HG03378 (cell line): ENCODE data around the gene MAD1L1.

Source experiments
- ATAC-seq: cut with Tn5 transposase; IDR thresholded peaks from one replicate; pipeline ENCODE4 v1.9.1; 2021; ENCODE audit warnings: mild to moderate bottlenecking, moderate library complexity; ENCODE audit not compliant: unreplicated experiment

The MAD1L1 gene

DNA sequence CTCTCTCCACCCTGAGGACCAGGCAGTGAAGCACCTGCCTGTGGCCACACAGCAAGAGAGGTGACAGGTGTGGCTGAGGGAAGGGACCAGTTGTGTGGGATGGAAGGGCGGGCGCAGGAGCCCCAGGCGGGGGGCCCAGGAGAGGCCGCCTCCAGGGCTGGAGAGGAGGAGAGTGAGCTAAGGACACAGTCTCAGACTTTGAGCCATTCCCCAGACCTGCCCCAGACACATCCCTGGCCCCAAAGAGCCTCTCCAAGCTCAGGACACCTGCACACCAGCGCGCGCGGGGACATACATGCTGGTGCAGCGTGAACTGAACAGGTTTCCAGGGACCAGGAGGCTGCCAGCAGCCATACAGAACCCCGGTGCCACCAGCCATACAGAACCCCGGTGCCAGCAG lies 237.3 kb downstream of the MAD1L1 start:
- no peak for ATAC-seq

DNA sequence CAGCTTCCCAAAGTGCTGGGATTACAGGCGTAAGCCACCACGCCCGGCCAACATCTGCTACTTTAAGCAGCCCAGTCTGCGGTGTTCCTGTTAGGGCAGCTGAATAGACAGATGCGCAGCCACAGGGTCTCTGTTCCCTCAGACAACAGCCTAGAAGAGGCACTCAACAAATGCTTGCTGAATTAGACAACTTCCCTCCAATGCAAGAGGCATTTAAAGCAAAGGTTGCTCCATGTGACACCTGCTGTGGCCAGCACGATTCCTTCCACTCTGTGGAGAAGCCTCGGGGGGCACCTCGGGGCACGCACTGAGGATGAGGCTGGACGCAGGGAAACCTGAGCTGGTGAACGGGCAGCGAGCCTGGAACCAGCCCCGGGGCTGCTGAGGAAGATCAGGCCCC lies 237.8 kb downstream of the MAD1L1 start:
- ATAC-seq = no peak

DNA sequence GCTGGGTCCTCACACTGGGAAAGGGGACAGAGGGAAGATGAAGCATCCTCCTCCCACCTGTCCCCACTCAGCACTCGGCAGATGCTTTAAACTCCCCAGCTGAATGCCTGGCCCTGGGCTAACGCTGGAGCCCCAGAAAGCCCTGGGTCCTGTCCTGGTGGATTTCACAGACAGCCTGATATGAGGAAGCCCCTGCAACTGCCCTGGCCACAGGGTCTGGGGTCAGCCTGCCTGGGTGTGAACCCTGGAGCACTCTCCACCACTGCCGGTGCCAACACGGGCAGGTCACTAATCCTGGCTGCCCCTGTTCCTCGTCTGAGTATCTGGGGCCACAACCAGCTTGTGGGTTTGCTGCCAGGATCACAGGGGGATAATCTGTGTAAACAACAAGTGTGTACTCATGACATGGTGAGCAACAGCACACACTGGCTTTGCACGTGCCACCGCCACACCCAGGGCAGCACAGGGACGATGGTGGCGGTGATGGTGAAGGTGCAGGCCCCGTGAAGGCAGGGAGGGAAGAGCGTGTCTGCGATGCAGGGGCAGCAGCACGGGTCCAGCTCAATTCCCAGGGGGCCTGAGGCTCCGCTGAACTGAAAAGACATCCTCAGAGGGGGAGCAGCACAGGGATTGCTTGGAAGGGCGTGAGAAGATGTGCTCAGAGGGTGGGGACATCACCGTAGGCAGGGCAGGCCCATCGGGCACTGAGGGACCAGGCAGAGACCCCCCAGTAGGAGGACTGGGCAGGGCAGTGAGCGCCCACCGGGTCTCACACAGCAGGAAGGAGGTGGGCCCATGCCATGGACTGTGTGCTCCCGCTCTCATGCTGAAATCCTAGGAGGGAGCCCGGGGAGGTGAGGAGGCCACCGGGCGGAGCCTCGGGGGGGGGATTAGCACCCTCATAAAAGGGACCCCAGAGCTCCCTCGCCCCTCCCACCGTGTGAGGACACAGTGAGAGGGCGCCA lies 238.7 kb downstream of the MAD1L1 start:
- ATAC-seq = no peak

DNA sequence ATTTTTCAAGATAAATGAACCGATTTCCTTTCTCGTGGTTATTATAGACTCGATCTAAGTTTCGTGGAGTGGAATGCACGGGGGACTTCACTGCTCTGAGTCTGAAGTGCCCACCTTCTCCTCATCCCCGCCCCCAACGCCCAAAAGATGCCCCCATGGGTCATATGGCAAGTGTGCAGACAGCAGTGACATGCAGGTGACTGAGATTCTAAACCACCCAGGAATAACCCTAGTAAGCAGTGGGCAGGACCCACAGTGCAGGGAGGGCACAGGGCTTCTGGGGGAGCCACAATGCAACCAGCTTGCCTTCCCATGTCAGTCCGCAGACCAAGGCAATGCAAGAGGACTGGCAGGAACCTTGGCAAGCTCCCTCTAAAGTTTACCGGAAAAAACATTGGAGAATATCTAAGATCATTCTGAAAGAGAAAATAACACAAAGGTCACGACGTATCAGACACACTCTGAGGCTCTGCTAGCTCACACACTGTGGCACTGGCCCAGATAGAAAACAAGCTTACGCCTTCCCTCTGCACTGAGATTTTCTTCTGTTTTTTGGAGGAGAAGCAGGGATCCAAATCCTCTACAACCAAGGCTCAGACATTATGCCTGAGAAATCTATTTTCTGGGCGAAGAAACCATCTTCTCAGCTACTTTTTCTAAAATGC lies 239.6 kb downstream of the MAD1L1 start:
- ATAC-seq = no peak

DNA sequence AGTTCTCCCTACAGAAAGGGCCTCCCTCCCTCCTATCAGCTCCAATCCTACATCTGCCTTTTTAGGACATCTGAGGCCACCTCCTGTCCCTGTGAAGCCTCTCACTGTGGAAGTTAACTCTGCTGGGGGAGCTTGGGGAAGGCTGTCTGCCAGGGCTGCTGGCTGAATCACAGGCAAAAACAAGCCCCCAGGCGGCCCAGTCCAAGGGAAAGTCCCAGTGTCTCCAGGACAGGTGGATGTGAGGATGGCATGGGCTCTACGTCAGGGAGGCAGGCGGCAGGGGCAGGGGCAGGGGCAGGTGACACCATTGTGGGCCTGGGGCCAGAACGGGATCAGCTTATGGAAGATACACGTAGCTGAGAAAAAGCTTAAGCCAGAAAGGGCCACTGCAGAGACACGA lies 240.2 kb downstream of the MAD1L1 start:
- no peak for ATAC-seq

DNA sequence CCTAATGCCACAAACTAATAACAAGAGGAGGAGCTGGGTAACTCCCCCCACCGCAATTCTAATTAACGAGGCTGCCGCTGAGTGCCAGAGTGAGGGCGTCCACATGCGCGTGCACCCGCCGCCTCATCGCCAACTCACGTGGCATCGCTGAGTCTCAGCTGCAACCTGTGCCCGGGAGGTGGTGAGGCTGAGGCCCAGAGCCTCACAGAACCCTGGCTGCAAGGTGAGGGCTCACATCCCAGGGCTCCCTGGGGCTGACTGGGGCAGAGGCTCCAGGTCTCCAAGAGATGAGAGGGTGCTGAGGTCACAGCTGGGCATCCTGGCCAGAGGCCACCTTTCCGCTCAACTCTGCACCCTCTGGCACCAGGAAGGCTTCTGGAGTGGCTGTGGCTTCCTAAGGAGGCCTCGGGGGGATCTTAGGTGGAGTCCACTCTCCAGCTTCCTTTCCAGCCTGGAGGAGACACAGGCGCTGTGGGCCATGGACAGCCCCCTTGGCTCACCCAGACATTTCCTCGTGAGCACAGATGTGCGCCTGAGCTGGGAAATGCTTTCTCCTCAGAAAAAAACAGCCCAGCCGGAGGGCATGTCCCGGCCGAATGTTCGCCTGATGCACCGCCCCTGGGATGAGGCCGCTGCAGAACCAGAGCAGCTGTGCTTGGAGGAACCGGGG lies 242.6 kb downstream of the MAD1L1 start:
- no peak for ATAC-seq

DNA sequence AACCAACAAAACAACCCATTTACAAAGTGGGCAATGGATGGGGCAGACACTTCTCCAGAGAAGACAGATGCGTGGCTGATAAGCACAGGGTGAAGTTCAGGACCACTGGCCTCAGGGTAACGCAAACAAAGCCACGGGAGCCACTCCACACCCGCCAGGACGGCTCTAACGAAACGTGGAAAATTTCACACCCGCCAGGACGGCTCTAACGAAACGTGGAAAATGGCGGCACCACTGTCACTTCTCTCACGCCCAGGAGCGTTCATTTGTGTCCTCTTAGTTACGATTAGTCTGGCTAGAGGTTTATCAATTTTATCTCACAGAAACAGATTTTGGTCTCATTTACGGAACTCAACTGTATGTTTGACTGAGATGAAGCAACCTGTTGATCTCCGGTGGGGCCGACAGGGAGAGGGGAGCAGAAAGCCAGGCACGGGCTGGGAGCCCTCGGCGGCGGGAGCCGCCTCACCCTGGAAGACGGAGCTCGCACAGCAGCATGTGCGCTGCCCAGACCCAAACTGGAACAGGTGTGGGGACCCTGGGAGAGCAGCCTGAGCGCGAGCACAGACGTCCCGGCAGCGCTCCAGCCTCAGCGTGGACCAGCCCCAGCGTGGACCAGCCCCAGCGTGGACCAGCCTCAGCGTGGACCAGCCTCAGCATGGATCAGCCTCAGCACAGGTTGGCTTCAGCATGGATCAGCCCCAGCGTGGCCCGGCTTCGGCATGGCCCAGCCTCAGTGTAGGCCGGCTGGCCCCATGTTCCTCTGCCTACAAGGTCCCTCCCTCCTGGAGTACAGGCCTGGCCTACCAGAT lies 243.5 kb downstream of the MAD1L1 start:
- no peak for ATAC-seq

DNA sequence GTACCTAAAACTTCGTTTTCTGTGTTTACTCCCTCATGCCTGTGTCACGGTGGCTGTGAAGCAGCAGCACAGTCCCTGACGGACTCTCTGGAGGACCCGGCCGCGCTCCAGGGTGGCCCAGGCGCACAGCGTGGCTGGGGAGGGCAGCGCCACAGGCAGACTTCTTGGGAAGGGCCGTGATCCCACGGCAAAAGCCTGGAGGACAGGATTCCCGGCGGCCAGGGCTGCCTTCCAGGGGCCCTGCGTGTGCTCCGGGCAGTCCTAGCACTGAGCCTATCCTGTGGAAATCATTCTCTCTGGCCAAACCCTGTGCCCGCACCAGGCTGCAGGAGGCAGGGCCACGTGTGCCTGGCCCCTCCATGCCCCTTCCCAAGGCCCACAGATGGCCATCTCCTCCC lies 244.2 kb downstream of the MAD1L1 start:
- no peak for ATAC-seq

DNA sequence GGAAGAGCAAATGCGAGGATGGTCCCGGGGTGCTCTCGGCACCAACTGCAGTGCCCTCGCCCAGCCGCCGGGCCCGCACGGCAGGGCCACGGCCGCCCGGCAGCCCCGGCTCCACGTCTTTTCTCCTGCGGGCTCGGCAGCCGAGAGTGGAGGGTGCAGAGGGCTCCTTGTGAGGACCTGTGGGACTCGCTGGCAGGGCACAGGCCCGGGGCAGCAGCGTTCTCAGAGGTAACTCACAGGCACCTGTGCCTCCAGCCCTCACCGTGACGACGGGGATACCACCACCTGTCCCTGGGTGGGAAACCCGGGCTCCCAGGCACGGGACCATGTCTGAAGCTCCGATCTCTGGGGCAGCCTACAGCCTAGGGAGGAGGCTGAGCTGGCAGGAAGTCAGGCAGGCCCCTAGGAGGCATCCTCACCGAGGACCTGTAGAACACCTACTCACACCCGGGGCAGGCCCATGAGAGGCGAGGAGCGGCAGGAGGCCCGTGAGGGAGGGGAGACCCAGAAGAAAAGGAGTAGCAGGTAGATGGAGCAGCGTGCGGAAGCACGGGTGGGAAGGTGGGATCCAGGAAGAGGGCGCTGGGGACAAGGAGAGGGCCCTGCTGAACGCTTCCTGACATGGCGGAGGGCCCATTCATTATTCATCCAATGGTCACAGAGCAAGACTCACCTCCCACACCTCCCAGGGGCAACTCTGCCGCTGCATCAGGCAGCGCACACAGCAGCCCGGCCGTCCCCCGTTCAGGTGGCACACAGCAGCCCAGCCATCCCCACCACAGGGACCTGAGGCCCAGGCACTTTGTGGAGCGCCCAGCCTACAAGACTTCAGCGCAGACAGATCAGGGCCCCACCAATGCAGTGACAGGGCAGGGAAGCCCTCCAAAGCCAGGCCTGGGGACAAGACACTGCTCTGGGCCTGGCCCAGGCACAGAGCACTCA lies 244.9 kb downstream of the MAD1L1 start:
- ATAC-seq = no peak

DNA sequence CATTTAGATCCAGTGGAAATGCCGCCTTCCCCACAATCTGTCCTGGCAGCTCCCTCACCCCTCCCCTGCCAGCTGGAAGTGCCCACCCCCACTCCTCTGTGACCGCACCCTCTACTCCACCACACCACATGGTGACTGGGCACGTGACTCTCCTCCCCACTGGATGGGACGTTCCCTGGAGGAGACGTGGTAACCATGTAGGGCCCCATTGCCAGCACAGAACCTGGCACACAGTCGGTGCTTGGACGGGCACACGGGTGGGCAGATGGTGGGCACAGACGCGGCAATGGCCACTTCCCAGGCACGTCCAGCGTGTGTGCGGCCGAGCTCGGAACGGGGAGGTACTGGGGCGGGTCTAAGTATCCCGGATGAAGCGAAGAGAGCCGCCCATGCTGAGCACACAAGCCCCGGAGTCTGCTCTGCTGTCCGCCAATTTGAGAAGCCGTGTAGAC lies 245.6 kb downstream of the MAD1L1 start:
- no peak for ATAC-seq

DNA sequence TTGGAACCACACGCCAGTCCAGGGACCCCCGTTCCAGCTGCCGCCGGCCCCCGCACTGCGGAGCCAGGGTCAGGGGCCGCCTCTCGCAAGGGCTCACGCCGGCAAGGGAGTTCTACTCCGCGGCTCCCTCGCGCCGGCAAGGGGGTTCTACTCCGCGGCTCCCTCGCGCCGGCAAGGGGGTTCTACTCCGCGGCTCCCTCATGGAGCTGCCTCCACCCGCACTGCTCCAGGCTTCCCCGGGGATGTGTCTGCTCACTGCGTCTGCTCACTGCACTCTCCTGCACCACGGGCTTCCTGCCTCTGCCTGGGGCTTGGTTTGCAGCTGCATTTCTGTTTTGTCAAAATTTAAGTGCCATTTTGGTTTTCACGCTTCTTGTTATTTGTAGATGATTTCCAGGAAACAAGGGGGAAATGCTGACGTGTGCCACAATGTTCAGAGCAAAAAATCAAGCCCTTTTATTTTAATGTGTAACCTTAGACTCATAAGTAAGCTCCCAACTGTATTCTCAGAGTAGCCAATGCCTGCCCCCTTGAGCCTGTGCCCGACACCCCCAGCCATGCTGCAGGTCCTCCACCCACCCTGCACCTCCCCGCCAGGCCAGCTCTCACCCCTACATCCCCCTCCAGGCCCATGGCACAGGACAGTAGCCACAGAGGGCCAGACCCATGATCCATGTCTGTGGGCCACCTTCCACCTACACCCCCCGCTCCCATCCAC lies 246.2 kb downstream of the MAD1L1 start:
- ATAC-seq = no peak

DNA sequence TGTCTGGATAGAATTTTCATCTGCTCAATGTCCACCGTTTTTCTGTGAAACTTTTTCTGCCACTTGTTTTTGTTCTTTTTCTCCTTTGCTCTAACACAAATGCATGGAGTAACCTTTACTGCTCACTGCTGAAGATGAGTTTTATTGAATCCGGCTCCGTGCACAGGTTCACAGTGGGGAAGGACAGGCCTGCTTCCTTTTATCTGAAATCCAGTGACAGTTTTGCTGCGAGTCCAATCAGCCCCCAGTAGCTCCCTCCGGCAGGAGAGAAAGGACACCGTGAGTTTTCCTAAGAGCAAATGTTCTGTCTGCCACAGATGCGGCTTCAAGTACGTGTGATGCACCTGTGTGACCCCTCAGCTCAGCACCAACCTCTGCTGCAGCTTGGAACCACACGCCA lies 246.8 kb downstream of the MAD1L1 start:
- no peak for ATAC-seq

DNA sequence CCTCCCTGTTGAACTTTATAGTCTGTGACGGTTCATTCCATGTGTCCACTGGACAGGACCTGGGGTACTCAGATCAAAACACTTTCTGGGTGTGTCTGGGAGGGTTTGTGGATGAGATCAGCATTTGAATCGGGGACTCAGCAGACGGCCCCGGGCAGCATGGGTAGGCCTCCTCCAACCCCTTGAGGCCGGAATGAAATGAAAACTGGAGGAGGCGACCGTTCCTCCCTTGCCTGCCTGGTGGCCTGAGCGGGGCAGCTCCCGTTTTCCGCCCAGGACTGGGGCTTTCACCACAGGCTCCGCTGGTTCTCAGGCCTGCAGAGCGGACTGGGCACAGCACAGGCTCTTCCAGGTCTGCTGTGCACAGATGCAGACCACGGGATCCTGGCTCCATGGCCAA lies 247.7 kb downstream of the MAD1L1 start:
- no peak for ATAC-seq

DNA sequence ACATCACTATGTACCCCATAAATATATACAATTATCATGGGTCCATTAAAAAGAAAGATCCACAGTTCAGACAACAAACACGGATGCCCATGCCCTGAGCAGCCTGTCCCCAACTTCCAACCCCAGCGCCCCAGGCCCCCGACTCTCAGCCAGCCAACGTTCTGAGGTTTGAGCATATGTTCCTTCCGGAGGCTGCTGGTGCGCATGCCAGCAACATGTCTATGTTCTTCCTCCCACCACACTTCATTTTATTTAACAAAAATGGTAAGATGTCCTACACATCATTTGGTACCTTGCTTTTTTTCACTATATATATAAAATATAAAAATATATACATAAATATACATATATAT lies 250.9 kb downstream of the MAD1L1 start:
- no peak for ATAC-seq

DNA sequence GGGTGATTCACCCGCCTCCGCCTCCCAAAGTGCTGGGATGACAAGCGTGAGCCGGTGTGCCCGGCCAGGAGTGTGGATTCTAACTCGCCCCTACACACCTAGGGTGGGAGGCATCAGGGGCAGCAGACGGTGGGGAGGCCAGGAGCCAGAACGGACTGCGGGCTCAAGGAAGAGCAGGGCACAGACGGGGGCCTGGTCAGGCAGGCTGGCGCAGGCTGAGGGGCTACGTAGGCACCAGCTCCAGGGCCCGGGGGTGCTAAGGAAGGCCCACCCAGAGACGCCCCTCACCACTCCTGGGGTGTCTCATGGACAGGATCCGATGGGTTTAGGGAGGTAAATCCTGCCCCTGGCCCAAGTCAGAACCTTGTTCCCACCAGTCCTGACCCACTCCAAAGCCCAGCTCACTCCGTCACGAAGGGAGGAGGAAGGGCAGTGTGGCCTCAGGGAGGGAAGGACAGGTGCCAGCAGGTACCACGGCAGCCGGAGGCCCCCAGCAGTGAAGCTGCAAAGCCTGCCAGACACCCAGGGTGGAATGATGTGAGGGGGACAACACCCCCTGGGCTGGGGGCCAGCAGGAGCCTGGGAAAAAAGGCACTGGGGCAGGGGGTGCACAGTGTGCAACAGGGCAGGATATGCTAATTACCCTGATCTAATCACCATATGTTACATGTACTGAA lies 251.4 kb downstream of the MAD1L1 start:
- no peak for ATAC-seq

DNA sequence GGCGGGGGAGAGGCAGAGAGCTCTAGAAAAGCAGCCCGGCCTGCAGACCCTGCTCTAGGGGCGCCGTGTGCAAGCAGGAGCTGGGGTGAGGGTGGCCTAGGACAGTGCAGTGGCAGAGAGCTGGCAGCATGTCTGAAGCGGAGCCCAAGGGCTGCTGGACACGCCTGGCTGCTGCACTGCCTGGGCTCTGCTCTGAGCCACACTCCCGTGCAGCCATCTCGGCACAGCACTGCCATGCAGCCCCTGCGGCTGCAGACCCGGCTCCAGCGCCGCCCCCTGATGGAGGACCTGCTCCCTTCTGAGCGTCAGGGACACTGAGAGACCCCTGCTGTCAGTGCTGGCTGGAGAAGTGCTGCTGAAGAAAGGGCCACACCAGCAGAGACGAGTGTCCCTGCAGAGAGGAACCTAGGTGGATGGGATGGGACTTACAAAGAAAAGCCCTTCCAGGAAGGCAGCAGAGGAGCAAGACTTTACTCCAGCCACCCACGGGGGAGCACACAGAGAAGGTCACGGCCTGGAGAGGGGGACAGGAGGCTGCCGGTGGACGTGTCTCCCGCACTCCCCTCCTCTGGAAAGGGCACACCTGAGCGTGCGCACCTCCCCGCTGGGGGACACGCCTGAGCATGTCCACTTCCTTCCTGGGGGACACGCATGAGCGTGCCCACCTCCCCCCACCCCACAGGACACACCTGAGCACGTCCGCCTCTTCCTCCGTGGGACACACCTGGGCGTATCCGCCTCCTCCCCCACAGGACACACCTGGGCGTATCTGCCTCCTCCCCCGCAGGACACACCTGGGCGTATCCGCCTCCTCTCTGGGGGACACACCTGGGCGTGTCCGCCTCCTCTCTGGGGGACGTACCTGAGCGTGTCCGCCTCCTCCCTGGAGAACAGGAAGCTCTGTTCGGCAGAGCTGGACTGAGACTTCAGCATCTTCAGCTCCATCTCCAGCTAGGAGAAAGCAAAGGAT lies 252.9 kb downstream of the MAD1L1 start:
- no peak for ATAC-seq
